Measurements from ENCODE around the gene CNGA2. TPM values are rescaled to one million over a fixed set of nuclear protein-coding genes. Genes with fewer than 3 reads are reported as not detected.

The CNGA2 gene
- total and polyA plus RNA-seq, 4 donors, result not detected

GRCh38 chrX:151738751-151739150 is 4.2 kb downstream of the CNGA2 start:
- DNase-seq (ENCODE audit: low spot score), result no peak
- Histone ChIP-seq H3K36me3 (ENCODE audit: control insufficient read depth in 4 of 4, insufficient read depth in 3 of 4, low read depth in 1 of 4, low read length in 3 of 4) (no peaks in the 10 kb centered on the region), H3K27me3 (ENCODE audit: control insufficient read depth in 4 of 4, insufficient read depth in 4 of 4, low read length in 3 of 4) (no peaks in the 10 kb centered on the region), H3K4me1 (ENCODE audit: control insufficient read depth in 4 of 4, insufficient read depth in 4 of 4, low read length in 3 of 4) (no peaks in the 10 kb centered on the region), H3K27ac (ENCODE audit: low read depth in 1 of 2, low read length in 2 of 2) (no peak overlapping the region), H3K9ac (ENCODE audit: low read depth in 1 of 2, low read length in 2 of 2) (no peak overlapping the region), H3K9me3 (ENCODE audit: control insufficient read depth in 4 of 4, low read length in 3 of 4) (peaks cover 0 to 2% (median 0%) of the 10 kb centered on the region in 4 donors), H3K4me3 (ENCODE audit: low read depth in 1 of 3, low read length in 3 of 3) (no peak overlapping the region)
- TF ChIP-seq REST (IDR thresholded peaks at IDR 0.05), result no peak
- TF ChIP-seq MAX (IDR thresholded peaks at IDR 0.05), result no peak
- TF ChIP-seq FOXA2 (IDR thresholded peaks at IDR 0.05), result no peak
- TF ChIP-seq CTCF (IDR thresholded peaks at IDR 0.05; ENCODE audit: low read depth, low read length, missing input control), result no peak
- TF ChIP-seq HNF4A (conservative IDR thresholded peaks at IDR 0.05), result no peak
- no peak for TF ChIP-seq SP1 (IDR thresholded peaks at IDR 0.05)
- no peak for TF ChIP-seq RXRA (IDR thresholded peaks at IDR 0.05)
- no peak for TF ChIP-seq ATF3 (IDR thresholded peaks at IDR 0.05)
- TF ChIP-seq YY1 (IDR thresholded peaks at IDR 0.05), result no peak
- 87% methylated on average over 7 of the region's 7 CpGs for WGBS

GRCh38 chrX:151741606-151742005 is 7.1 kb downstream of the CNGA2 start:
- peaks cover 0 to 2% (median 0%) of the 10 kb centered on the region in 4 donors for H3K9me3 ChIP-seq (ENCODE audit: control insufficient read depth in 4 of 4, low read length in 3 of 4)
- no peaks in the 10 kb centered on the region for H3K4me1 ChIP-seq (ENCODE audit: control insufficient read depth in 4 of 4, insufficient read depth in 4 of 4, low read length in 3 of 4)
- H3K27ac ChIP-seq (ENCODE audit: low read depth in 1 of 2, low read length in 2 of 2), result no peak overlapping the region
- 80% methylated on average over 4 of the region's 4 CpGs for WGBS
- no peak overlapping the region for H3K9ac ChIP-seq (ENCODE audit: low read depth in 1 of 2, low read length in 2 of 2)
- no peaks in the 10 kb centered on the region for H3K36me3 ChIP-seq (ENCODE audit: control insufficient read depth in 4 of 4, insufficient read depth in 3 of 4, low read depth in 1 of 4, low read length in 3 of 4)
- no peaks in the 10 kb centered on the region for H3K27me3 ChIP-seq (ENCODE audit: control insufficient read depth in 4 of 4, insufficient read depth in 4 of 4, low read length in 3 of 4)
- H3K4me3 ChIP-seq (ENCODE audit: low read depth in 1 of 3, low read length in 3 of 3), result no peak overlapping the region
- DNase-seq (ENCODE audit: low spot score), result no peak
- TF ChIP-seq RAD21 (IDR thresholded peaks at IDR 0.05), result no peak
- TF ChIP-seq SP1 (IDR thresholded peaks at IDR 0.05), result no peak
- no peak for TF ChIP-seq EGR1 (IDR thresholded peaks at IDR 0.05; ENCODE audit: low read depth in 2 of 2)
- no peak for TF ChIP-seq FOXA1 (IDR thresholded peaks at IDR 0.05)
- TF ChIP-seq GABPA (IDR thresholded peaks at IDR 0.05 in 1 of 2, conservative IDR thresholded peaks at IDR 0.05 in 1 of 2), result no peak
- no peak for TF ChIP-seq NR2F2 (IDR thresholded peaks at IDR 0.05)
- TF ChIP-seq REST (IDR thresholded peaks at IDR 0.05), result no peak
- no peak for TF ChIP-seq MAX (IDR thresholded peaks at IDR 0.05)
- TF ChIP-seq YY1 (IDR thresholded peaks at IDR 0.05), result no peak
- no peak for TF ChIP-seq RXRA (IDR thresholded peaks at IDR 0.05)
- TF ChIP-seq CTCF (IDR thresholded peaks at IDR 0.05; ENCODE audit: low read depth, low read length, missing input control), result no peak
